Coronary artery (tissue), 2 donors: ENCODE measurements around the gene SRRM4.
"Not testable (repeated sequence)": the region's sequence is repeated elsewhere in the genome, so short reads cannot be mapped to it uniquely, and the experiment has no call there.

Source experiments
- DNase-seq: peaks from one replicate; pipeline ENCODE4 v3.0.0-alpha.2; 2017; ENCODE audit warnings: low spot score
- H3K27ac ChIP-seq, 2 donors: fragments of 200-600 bp; sonication (generic); one replicate each; pipeline ENCODE4 v1.5.1; 2016 to 2019
- H3K4me3 ChIP-seq: fragments of 200-600 bp; sonication (generic); 2 replicates; pipeline ENCODE4 v1.5.1; 2016; ENCODE audit warnings: mild to moderate bottlenecking, moderate library complexity
- TF ChIP-seq, protein P1 (sequence below): fragments of 200-600 bp; sonication (generic); IDR thresholded peaks from one replicate; pipeline ENCODE4 v1.5.1; 2019; ENCODE audit warnings: antibody characterized with exemption

The SRRM4 gene

DNA sequence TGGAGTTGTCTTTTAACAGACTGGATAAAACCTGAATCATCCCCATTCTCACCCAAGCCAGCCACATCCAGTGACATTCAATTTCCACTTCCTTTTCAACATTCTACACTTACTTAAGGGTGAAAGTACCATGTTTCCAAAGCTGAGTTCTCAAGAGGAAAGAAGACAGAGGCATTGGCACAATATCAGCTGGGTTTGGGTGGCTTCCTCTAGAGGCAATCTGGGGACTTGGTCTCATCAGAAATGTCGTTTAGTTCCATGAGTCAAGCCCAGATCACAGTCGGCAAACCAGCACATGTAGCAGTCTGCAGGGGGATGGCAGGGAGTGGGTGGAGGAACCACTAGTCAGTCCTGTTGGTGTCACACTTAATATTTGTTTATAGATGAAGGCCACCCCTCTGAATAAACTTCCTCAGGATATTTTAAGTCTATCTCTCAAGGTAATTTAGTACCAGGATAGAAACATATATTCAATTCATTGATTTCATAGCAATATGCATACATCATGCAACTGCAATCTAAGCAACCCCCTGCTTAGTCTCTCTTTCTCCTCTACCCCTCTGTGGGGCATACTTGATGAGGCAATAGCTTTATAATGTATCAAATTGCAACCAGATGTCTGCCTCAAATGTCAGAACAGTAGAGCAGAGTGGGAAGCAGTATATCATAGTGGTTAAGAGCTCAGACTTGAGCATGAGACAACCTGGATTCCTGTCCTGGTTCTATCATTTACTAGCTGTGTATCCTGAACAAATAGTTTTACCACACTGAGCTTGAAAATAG is 3.0 kb downstream of the SRRM4 start:
- Histone ChIP-seq H3K27ac (no peak overlapping the region), H3K4me3 (no peak overlapping the region)
- DNase-seq = no peak

DNA sequence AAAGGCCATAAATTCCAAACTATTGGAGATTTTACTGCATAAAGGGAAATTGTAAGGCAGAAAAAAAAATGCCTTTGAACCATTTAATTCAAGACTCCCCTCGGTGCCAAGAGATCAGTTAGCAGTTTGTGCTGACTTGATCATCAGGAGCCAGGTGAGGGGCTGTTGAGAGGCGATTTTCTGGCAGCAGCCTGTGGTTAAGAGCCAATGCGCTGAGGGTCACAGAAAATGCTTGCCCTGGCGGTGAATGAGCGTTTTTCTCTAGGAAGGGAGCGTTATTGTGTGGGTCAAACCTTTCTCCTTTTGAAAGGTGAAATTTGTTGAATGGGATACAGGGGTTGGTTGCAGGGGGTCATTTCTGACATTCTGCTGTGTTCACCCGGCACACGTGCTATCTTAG is 4.7 kb downstream of the SRRM4 start:
- TF ChIP-seq, protein P1, sequence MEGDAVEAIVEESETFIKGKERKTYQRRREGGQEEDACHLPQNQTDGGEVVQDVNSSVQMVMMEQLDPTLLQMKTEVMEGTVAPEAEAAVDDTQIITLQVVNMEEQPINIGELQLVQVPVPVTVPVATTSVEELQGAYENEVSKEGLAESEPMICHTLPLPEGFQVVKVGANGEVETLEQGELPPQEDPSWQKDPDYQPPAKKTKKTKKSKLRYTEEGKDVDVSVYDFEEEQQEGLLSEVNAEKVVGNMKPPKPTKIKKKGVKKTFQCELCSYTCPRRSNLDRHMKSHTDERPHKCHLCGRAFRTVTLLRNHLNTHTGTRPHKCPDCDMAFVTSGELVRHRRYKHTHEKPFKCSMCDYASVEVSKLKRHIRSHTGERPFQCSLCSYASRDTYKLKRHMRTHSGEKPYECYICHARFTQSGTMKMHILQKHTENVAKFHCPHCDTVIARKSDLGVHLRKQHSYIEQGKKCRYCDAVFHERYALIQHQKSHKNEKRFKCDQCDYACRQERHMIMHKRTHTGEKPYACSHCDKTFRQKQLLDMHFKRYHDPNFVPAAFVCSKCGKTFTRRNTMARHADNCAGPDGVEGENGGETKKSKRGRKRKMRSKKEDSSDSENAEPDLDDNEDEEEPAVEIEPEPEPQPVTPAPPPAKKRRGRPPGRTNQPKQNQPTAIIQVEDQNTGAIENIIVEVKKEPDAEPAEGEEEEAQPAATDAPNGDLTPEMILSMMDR = no peak
- no peak overlapping the region for H3K27ac ChIP-seq
- DNase-seq = no peak
- H3K4me3 ChIP-seq = no peak overlapping the region

More for the DNA sequence above, 3.0 kb downstream of the SRRM4 start:
- TF ChIP-seq, protein P1 = no peak

DNA sequence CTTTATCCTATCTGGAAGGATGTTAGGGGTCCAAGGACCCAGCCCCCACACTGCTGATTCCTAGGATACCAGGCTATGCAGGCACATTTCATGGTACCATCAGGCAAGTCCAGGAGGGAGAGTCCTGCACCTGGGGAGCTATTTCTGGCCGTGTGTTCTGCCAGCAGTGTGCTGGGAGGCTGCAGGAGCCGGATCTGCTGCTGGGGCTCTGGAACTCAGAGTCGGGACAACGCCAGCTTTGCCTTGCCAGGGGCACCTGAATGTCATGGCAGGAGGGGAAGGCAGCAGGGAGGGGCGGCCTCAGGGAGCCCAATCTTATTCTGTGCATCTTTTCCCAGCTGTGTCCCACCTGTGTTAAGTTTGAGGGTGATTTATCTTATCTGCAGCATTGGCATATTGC is 17.8 kb downstream of the SRRM4 start:
- no peak for DNase-seq
- Histone ChIP-seq H3K27ac (no peak overlapping the region), H3K4me3 (no peak overlapping the region)
- TF ChIP-seq, protein P1 = no peak

DNA sequence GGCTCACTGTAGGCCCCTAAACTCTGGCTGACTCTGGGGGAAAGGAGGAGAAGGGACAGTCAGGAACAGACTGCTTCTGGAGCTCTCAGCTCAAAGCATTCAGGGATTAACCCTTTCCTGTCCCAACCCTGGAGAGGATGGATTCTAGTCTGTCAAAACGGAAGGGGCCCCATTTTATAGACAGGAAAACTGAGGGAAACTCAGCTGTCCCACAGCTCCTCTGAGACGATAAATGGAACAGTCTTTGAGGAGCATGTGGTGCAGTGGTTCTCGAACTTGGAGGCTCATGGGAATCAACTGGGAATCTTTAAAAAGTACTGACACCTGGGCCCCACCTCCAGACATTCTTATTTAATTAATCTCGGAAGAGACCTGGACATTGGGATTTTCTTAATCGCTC is 23.7 kb downstream of the SRRM4 start:
- no peak overlapping the region for H3K4me3 ChIP-seq
- DNase-seq = no peak
- H3K27ac ChIP-seq = no peak overlapping the region
- TF ChIP-seq, protein P1 = no peak

DNA sequence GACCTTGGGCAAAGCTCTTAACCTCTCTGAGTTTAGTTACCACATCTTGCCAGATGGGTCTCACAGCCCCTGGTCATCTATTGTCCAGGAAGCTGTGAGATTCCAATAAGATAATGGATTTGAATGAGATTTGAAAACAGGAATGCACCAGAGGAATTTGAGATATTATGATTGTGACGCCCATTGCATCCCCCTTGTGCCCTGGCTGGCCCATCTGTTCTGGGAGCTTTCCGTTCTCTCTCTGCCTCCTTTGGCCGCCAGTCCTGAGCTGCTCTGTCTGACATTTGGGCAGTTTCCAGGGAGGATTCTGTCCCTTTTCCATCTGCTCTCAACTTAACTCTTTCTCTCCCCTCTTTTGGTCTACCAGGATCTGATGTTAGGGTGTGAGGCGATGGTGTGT is 24.6 kb downstream of the SRRM4 start:
- Histone ChIP-seq H3K4me3 (no peak overlapping the region), H3K27ac (no peak overlapping the region)
- TF ChIP-seq, protein P1 = no peak
- DNase-seq = no peak

DNA sequence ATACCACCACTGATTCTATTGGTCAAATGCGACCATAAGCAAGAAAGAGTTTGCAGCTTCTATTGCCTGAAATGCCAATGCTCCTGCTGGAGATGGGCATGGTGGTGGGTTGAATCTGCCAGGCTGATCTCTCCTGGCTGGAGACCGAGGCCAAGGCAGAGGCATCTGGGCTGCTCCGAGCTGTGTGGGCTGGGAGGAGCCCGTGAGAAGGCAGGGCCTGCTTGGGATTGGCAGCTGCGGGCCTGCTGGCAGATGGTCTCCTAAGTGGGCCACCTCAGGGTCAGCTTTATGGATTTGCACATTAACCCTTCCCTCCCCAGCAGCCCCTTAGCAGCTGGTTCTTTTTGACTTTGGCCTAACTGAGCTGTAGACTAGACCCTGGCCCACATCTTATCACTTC is 25.4 kb downstream of the SRRM4 start:
- DNase-seq = no peak
- Histone ChIP-seq H3K27ac (no peak overlapping the region), H3K4me3 (no peak overlapping the region)
- TF ChIP-seq, protein P1 = no peak

DNA sequence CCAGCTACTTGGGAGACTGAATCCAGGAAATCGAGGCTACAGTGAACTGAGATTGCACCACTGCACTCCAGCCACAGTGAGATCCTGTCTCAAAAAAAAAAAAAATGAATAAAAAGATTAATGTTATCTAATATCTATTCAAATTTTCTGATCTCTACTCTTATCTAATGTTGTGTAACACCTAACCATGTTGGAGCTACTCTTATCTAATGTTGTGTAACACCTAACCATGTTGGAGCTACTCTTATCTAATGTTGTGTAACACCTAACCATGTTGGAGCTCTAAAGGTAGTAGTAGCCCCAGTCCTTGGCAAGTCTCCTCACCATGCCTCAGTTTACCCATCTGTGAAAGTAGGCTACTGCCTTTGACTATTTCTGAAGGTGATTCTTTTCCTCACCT is 26.9 kb downstream of the SRRM4 start:
- H3K4me3 ChIP-seq, DNase-seq, H3K27ac ChIP-seq: not testable (repeated sequence)
